ENCODE data around the gene ESAM.
A peak's percentile ranks its signal among the peaks of the same experiment; 100 is the strongest.

Gene ESAM

DNA sequence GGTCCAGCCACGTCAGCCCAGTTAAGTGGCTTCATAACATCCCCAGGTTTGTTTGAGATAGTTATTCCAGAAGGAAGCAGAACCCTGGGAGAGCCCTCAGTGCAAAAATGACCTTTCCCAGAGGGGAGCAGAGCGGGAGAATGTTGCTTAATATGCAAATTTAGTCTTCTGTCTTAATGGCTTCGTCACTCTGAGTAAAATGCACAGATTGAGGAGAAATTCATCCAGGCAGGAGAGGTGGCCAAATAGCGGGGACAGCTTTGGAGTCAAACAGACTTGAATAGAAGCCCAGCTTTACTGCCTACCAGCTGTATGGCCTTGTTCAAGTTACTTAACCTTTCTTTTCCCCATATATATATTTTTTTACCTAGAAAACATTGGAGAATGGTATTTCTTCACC, 34.6 kb downstream of the ESAM start:
- DNase-seq: no peak

GRCh38 chr11:124725719-124726105, 36.4 kb downstream of the ESAM start:
- no peak for DNase-seq

GRCh38 chr11:124724979-124725718, 36.9 kb downstream of the ESAM start:
- DNase-seq: no peak

- no peak for DNase-seq
Observed at GRCh38 chr11:124722176-124722575, 39.9 kb downstream of the ESAM start.

GRCh38 chr11:124719534-124719933, 42.6 kb downstream of the ESAM start:
- DNase-seq: no peak

DNA sequence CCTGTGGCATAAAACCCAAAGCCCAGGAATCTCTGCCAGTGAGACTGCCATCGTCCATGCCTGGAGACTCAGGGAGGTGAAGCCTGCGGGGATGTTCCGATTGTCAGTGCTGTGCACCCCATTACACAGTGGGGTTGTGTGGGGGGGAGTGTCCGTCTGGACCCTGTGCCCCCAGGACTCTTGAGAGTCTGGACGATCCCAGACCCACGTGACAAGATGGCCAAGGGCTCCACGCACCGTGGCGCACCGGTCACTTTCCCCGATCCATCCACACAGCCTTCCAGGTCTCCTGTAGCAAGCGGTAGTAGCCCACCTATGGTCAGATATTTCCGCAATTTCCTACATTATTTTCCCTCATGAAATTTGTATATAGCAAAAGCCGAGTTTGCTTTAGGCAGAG, 43.3 kb downstream of the ESAM start:
- no peak for DNase-seq

DNA sequence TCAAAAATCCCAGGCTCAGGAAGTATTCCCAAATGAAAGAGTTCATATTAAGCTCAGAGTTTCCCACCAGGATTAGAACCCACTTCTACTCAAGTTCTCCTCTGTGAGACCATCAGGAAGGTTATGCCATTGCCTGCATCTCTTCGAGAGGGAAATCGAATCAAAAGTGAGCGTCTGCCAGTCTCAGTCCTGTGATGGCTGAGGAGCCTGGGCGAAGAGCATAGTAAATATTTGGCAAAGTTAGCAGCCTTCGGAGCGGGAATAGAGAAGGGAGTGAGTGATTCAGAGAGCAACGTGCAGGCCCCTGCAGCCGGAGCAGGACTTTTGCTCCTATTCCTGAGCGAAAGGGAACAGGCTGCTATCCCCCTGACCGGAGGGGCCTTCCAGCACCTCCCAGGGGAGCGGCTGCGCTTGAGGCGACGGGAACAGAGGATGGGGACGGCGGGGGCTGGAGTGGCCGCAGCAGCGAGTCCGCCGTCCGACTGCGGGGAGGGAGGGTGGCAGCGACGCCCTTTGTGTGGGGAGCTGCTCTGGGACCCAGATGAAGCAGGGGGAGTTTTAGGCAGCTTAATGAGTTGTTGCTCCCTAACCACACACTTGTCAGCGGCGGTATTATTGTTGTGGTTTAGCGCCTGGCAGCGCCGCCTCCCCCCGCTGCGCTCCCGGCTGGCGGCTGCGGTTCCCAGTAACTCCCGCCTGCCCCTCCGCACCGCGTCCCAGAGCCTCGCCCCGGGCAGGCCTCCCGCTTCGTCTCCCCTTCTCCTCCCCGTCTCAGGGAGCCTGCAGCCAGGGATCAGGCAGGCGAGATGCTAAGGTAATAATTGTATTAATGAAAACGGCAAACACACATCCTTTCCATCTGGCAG, 44.1 kb downstream of the ESAM start:
- DNase-seq: no peak

DNA sequence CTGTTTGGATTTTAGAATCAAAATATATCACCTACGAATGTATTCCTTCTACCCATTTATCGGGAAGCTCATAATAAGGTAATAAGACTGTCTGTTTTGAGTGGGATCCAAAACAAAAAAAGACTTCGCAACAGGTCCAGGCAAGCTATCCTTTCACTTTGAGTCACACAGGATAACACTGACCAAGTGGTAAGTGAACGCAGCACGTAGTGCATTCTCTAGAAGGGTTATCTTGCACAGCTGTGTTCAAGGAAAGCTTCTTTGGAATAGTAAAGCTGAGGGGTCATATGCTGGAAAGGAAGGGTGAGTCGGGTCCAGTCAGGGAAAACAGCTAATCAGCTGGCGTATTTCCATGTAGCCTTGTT, 44.7 kb downstream of the ESAM start:
- no peak for DNase-seq

DNA sequence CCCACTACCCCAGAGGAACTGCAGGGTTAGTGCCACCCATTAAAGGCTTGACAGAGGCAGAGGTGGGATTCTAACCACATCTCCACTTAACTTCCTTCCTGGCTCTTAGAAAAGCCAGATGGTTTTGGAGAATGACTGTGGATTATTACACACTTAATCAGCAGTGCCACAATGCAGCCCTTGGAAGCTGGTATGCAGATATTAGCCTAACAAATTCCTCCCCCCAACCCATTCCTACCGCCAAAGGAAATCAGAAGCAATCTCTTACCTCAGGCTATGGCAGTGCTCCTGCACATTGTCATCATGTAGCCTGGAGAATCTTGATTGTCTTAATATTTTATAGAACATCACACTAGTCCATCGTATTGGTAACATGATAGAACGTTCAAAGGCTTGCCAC, 45.5 kb downstream of the ESAM start:
- DNase-seq: peak; percentile 19

DNA sequence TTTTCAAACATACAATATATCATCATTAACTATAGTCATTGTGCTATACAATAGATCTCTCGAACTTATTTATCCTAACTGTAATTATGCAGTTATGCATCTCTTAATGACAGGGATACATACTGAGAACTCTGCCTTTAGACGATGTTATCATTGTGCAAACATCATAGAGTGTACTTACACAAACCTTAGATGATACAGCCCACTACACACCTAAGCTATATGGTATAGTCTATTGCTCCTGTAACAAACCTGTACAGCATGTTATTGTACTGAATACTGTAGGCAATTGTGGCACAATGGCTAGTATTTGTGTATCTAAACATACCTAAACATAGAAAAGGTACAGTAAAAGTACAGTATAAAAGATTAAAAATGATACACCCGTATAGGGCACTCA, 49.7 kb downstream of the ESAM start:
- no peak for DNase-seq

DNA sequence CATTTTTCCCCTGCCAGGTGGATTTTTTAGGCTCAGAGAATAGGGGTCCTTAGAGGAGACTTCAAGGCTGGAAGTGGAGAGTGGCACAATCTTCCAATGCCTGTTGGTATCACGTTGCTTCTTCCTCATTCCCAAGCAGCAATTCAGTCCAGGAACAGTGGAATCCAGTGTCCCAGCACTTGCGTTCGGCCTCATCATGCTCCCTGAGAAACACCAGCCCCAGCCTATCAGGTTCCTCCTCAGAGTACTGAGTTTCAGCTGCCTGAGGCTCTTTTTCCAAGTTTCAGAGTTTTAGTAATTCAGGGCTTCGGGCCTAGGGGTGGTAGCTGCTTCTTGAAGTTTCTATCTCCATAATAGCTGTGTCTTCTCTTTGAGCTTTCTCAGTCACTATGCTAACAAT, 54.3 kb downstream of the ESAM start:
- no peak for DNase-seq

All from hematopoietic multipotent progenitor cell treated with erythropoietin and hydrocortisone succinate and interleukin-3 and kit ligand, for 8 days (in vitro differentiated cells).